ENCODE results near the gene OTC. TPM values are rescaled to one million over a fixed set of nuclear protein-coding genes. Genes with fewer than 3 reads are reported as not detected.

Gene OTC
- total RNA-seq, 1 donor from 2014 or later = not detected

- no peaks in the 10 kb centered on the region for H3K4me1 Mint-ChIP-seq (ENCODE audit: low read depth)
- peaks cover 13% of the 10 kb centered on the region for H3K27me3 Mint-ChIP-seq (ENCODE audit: low read depth)
- DNase-seq (ENCODE audit: low spot score) = no peak
- no peak for TF ChIP-seq CTCF (IDR thresholded peaks at IDR 0.05)
- H3K36me3 Mint-ChIP-seq (ENCODE audit: low read depth) = no peaks in the 10 kb centered on the region
- H3K4me3 Mint-ChIP-seq (ENCODE audit: unreplicated experiment) = no peak overlapping the region
- H3K27ac Mint-ChIP-seq (ENCODE audit: unreplicated experiment) = no peak overlapping the region
- peaks cover 7% of the 10 kb centered on the region for H3K9me3 Mint-ChIP-seq (ENCODE audit: low read depth)
Observed at GRCh38 chrX:38407126-38407525, 54.7 kb downstream of the OTC start.

GRCh38 chrX:38409289-38409688 is 56.9 kb downstream of the OTC start:
- no peak for TF ChIP-seq CTCF (IDR thresholded peaks at IDR 0.05)
- H3K36me3 Mint-ChIP-seq (ENCODE audit: low read depth) = no peaks in the 10 kb centered on the region

GRCh38 chrX:38426785-38427184 is 74.4 kb downstream of the OTC start:
- no peak overlapping the region for H3K27ac Mint-ChIP-seq (ENCODE audit: unreplicated experiment)
- H3K4me3 Mint-ChIP-seq (ENCODE audit: unreplicated experiment) = no peak overlapping the region
- no peaks in the 10 kb centered on the region for H3K27me3 Mint-ChIP-seq (ENCODE audit: low read depth)
- peaks cover 7% of the 10 kb centered on the region for H3K9me3 Mint-ChIP-seq (ENCODE audit: low read depth)
- DNase-seq (ENCODE audit: low spot score) = no peak
- no peak for TF ChIP-seq CTCF (IDR thresholded peaks at IDR 0.05)
- H3K36me3 Mint-ChIP-seq (ENCODE audit: low read depth) = no peaks in the 10 kb centered on the region
- H3K4me1 Mint-ChIP-seq (ENCODE audit: low read depth) = no peaks in the 10 kb centered on the region

More at GRCh38 chrX:38409289-38409688, 56.9 kb downstream of the OTC start:
- Mint-ChIP-seq H3K27me3 (ENCODE audit: low read depth) (peaks cover 13% of the 10 kb centered on the region), H3K9me3 (ENCODE audit: low read depth) (peaks cover 12% of the 10 kb centered on the region), H3K4me3 (ENCODE audit: unreplicated experiment) (no peak overlapping the region), H3K4me1 (ENCODE audit: low read depth) (no peaks in the 10 kb centered on the region), H3K27ac (ENCODE audit: unreplicated experiment) (no peak overlapping the region)
- DNase-seq (ENCODE audit: low spot score) = no peak

- Mint-ChIP-seq H3K4me1 (ENCODE audit: low read depth) (no peaks in the 10 kb centered on the region), H3K36me3 (ENCODE audit: low read depth) (no peaks in the 10 kb centered on the region), H3K4me3 (ENCODE audit: unreplicated experiment) (no peak overlapping the region), H3K27me3 (ENCODE audit: low read depth) (no peaks in the 10 kb centered on the region), H3K9me3 (ENCODE audit: low read depth) (peaks cover 10% of the 10 kb centered on the region), H3K27ac (ENCODE audit: unreplicated experiment) (no peak overlapping the region)
- no peak for DNase-seq (ENCODE audit: low spot score)
- no peak for TF ChIP-seq CTCF (IDR thresholded peaks at IDR 0.05)
Observed at GRCh38 chrX:38431525-38431924, 79.1 kb downstream of the OTC start.

- no peaks in the 10 kb centered on the region for H3K36me3 Mint-ChIP-seq (ENCODE audit: low read depth)
- H3K27me3 Mint-ChIP-seq (ENCODE audit: low read depth) = peaks cover 2% of the 10 kb centered on the region
- H3K4me3 Mint-ChIP-seq (ENCODE audit: unreplicated experiment) = no peak overlapping the region
- H3K9me3 Mint-ChIP-seq (ENCODE audit: low read depth) = peaks cover 10% of the 10 kb centered on the region
- no peak overlapping the region for H3K27ac Mint-ChIP-seq (ENCODE audit: unreplicated experiment)
- TF ChIP-seq CTCF (IDR thresholded peaks at IDR 0.05) = no peak
- no peaks in the 10 kb centered on the region for H3K4me1 Mint-ChIP-seq (ENCODE audit: low read depth)
- DNase-seq (ENCODE audit: low spot score) = no peak
Observed at GRCh38 chrX:38435130-38435529, 82.7 kb downstream of the OTC start.
